ENCODE measurements around the gene KRTAP10-3. TPM values are rescaled to one million over a fixed set of nuclear protein-coding genes. Genes with fewer than 3 reads are reported as not detected.

Gene KRTAP10-3
- total RNA-seq, 1 donor from 2014 or later = not detected

GRCh38 chr21:44514218-44514520, 44.4 kb downstream of the KRTAP10-3 start:
- H3K27me3 Mint-ChIP-seq (ENCODE audit: unreplicated experiment) = peaks cover 4% of the 10 kb centered on the region
- H3K9me3 Mint-ChIP-seq (ENCODE audit: unreplicated experiment) = no peaks in the 10 kb centered on the region
- no peak for DNase-seq (ENCODE audit: extremely low spot score, unreplicated experiment)
- H3K4me1 Mint-ChIP-seq (ENCODE audit: unreplicated experiment) = no peaks in the 10 kb centered on the region
- H3K27ac Mint-ChIP-seq (ENCODE audit: unreplicated experiment) = no peak overlapping the region
- TF ChIP-seq CTCF (IDR thresholded peaks at IDR 0.05) = no peak
- H3K36me3 Mint-ChIP-seq (ENCODE audit: unreplicated experiment) = no peaks in the 10 kb centered on the region
- no peak overlapping the region for H3K4me3 Mint-ChIP-seq (ENCODE audit: unreplicated experiment)

- TF ChIP-seq CTCF (IDR thresholded peaks at IDR 0.05) = no peak
- Mint-ChIP-seq H3K36me3 (ENCODE audit: unreplicated experiment) (no peaks in the 10 kb centered on the region), H3K9me3 (ENCODE audit: unreplicated experiment) (no peaks in the 10 kb centered on the region), H3K27me3 (ENCODE audit: unreplicated experiment) (peaks cover 4% of the 10 kb centered on the region), H3K4me1 (ENCODE audit: unreplicated experiment) (no peaks in the 10 kb centered on the region), H3K4me3 (ENCODE audit: unreplicated experiment) (no peak overlapping the region), H3K27ac (ENCODE audit: unreplicated experiment) (no peak overlapping the region)
- DNase-seq (ENCODE audit: extremely low spot score, unreplicated experiment) = no peak
These were observed 45.0 kb downstream of the KRTAP10-3 start for GRCh38 chr21:44513389-44514217.

GRCh38 chr21:44512496-44513388, 45.9 kb downstream of the KRTAP10-3 start:
- Mint-ChIP-seq H3K9me3 (ENCODE audit: unreplicated experiment) (no peaks in the 10 kb centered on the region), H3K27ac (ENCODE audit: unreplicated experiment) (no peak overlapping the region), H3K27me3 (ENCODE audit: unreplicated experiment) (peaks cover 4% of the 10 kb centered on the region), H3K4me3 (ENCODE audit: unreplicated experiment) (no peak overlapping the region), H3K4me1 (ENCODE audit: unreplicated experiment) (no peaks in the 10 kb centered on the region), H3K36me3 (ENCODE audit: unreplicated experiment) (no peaks in the 10 kb centered on the region)
- DNase-seq (ENCODE audit: extremely low spot score, unreplicated experiment) = no peak
- TF ChIP-seq CTCF (IDR thresholded peaks at IDR 0.05) = no peak

- no peaks in the 10 kb centered on the region for H3K9me3 Mint-ChIP-seq (ENCODE audit: unreplicated experiment)
- no peak overlapping the region for H3K4me3 Mint-ChIP-seq (ENCODE audit: unreplicated experiment)
- DNase-seq (ENCODE audit: extremely low spot score, unreplicated experiment) = no peak
- no peak for TF ChIP-seq CTCF (IDR thresholded peaks at IDR 0.05)
- H3K27me3 Mint-ChIP-seq (ENCODE audit: unreplicated experiment) = peaks cover 4% of the 10 kb centered on the region
- H3K27ac Mint-ChIP-seq (ENCODE audit: unreplicated experiment) = no peak overlapping the region
- no peaks in the 10 kb centered on the region for H3K36me3 Mint-ChIP-seq (ENCODE audit: unreplicated experiment)
- H3K4me1 Mint-ChIP-seq (ENCODE audit: unreplicated experiment) = no peaks in the 10 kb centered on the region
These were observed 46.7 kb downstream of the KRTAP10-3 start for GRCh38 chr21:44511938-44512275.
